T-helper 2 cell (primary cell): Measurements from ENCODE around the gene BRD8.
"Not testable (repeated sequence)": the region's sequence is repeated elsewhere in the genome, so short reads cannot be mapped to it uniquely, and the experiment has no call there.

ENCODE experiments used
- DNase-seq, 5 experiments: peaks; one replicate each; pipeline versions ENCODE4 v3.0.0 to v3.0.0-alpha.2; 2012 to 2022
- total RNA-seq, 2 donors: gene quantifications; one replicate each; lab custom pipeline; 2026; lab: John Stamatoyannopoulos, UW

The BRD8 gene
- total RNA-seq, result 13.1 to 36.8 reads per million in 2 donors

GRCh38 chr5:138178516-138179276 lies at the start of gene BRD8, which contains the start of gene KIF20A:
BRD8 (minus strand) TSS chr5:138178630; CDS start chr5:138178614, 16 bp downstream.
KIF20A (plus strand) TSS chr5:138179112; CDS start chr5:138179681, 569 bp downstream.
- peak; percentile 58 to 95 (median 80) for DNase-seq

GRCh38 chr5:138226910-138227309 lies 48.5 kb upstream of the BRD8 start:
- DNase-seq, result no peak

- DNase-seq, result no peak
These were observed 46.3 kb upstream of the BRD8 start for GRCh38 chr5:138224712-138225111.

- DNase-seq, result no peak
These were observed 45.1 kb upstream of the BRD8 start for GRCh38 chr5:138223532-138223931.

GRCh38 chr5:138216799-138217198 lies 38.4 kb upstream of the BRD8 start:
- DNase-seq, result no peak

GRCh38 chr5:138213161-138214029 lies 35.0 kb upstream of the BRD8 start, which contains the start of gene CDC23:
CDC23 (minus strand) TSS chr5:138213323; CDS start chr5:138213312, 11 bp downstream.
- DNase-seq, result peak; percentile 68 to 97 (median 88)

- peak in 2 of 5 experiments; percentile 2 to 29 for DNase-seq
These were observed 34.4 kb upstream of the BRD8 start for GRCh38 chr5:138212828-138213160.

GRCh38 chr5:138210985-138211384 lies 32.6 kb upstream of the BRD8 start:
- no peak for DNase-seq

GRCh38 chr5:138193859-138194258 lies 15.4 kb upstream of the BRD8 start:
- not testable (repeated sequence) for DNase-seq

GRCh38 chr5:138192826-138193225 lies 14.4 kb upstream of the BRD8 start:
- DNase-seq, result no peak

GRCh38 chr5:138188626-138189025 lies 10.2 kb upstream of the BRD8 start:
- no peak for DNase-seq

GRCh38 chr5:138186002-138186447 lies 7.6 kb upstream of the BRD8 start:
- no peak for DNase-seq

GRCh38 chr5:138182808-138183207 lies 4.4 kb upstream of the BRD8 start:
- DNase-seq, result no peak

GRCh38 chr5:138180841-138181240 lies 2.4 kb upstream of the BRD8 start:
- DNase-seq, result no peak

GRCh38 chr5:138180183-138180782 lies 1.9 kb upstream of the BRD8 start:
- DNase-seq, result peak in 2 of 5 experiments; percentile 6 to 72

GRCh38 chr5:138179277-138179857 lies 937 bp upstream of the BRD8 start:
- peak in 1 of 5 experiments; percentile 26 for DNase-seq

GRCh38 chr5:138177941-138178515 lies 402 bp downstream of the BRD8 start:
- peak in 2 of 5 experiments; percentile 2 to 53 for DNase-seq

- no peak for DNase-seq
These were observed 8.1 kb downstream of the BRD8 start for GRCh38 chr5:138170299-138170698.

- no peak for DNase-seq
These were observed 9.3 kb downstream of the BRD8 start for GRCh38 chr5:138169124-138169523.

- no peak for DNase-seq
These were observed 14.7 kb downstream of the BRD8 start for GRCh38 chr5:138163721-138164120.

- DNase-seq, result no peak
These were observed 17.7 kb downstream of the BRD8 start for GRCh38 chr5:138160706-138161105.

- no peak for DNase-seq
These were observed 18.8 kb downstream of the BRD8 start for GRCh38 chr5:138159666-138160065.
